GM12878 (cell line): ENCODE measurements around the gene DNAJC5. TPM values are rescaled to one million over a fixed set of nuclear protein-coding genes. Genes with fewer than 3 reads are reported as not detected.

Experiments
- ATF7 ChIP-seq: fragments of 450-650 bp; IDR thresholded peaks from 2 replicates; pipeline ENCODE4 v1.6.1; 2016; ENCODE audit warnings: low read depth, mild to moderate bottlenecking
- BHLHE40 ChIP-seq, 2 experiments: fragments of 450-650 bp in 1 of 2; IDR thresholded peaks; 2 replicates each; pipeline ENCODE4 v1.6.1; 2011 to 2017; ENCODE audit warnings: low read depth in 2 of 2, borderline replicate concordance in 1 of 2, improper control_type of control experiment in 1 of 2, low read length in 1 of 2, mild to moderate bottlenecking in 1 of 2
- CEBPB ChIP-seq, 2 experiments: fragments of 150-350 bp in 1 of 2; IDR thresholded peaks; 2 replicates each; pipeline ENCODE4 v1.6.1; 2012 to 2014; ENCODE audit warnings: low read depth in 2 of 2, low read length in 2 of 2, borderline replicate concordance in 1 of 2, inconsistent platforms in 1 of 2
- E4F1 ChIP-seq: fragments of 450-650 bp; IDR thresholded peaks from 2 replicates; pipeline ENCODE4 v1.6.1; 2018; ENCODE audit warnings: borderline replicate concordance, mild to moderate bottlenecking; ENCODE audit not compliant: partially characterized antibody
- ELK1 ChIP-seq: IDR thresholded peaks from 2 replicates; pipeline ENCODE4 v1.6.1; 2012; ENCODE audit warnings: low read depth, low read length, improper control_type of control experiment
- FOXK2 ChIP-seq: fragments of 450-650 bp; IDR thresholded peaks from 2 replicates; pipeline ENCODE4 v1.6.1; 2017; ENCODE audit warnings: mild to moderate bottlenecking, moderate library complexity
- GATAD2B ChIP-seq: fragments of 450-650 bp; conservative IDR thresholded peaks from 2 replicates; pipeline ENCODE4 v1.6.1; 2017; ENCODE audit warnings: low read depth, mild to moderate bottlenecking, moderate library complexity
- IKZF1 ChIP-seq: fragments of 450-650 bp; conservative IDR thresholded peaks from 2 replicates; pipeline ENCODE4 v1.6.1; 2017; ENCODE audit warnings: antibody characterized with exemption, mild to moderate bottlenecking
- KDM1A ChIP-seq: fragments of 200-600 bp; sonication (generic); IDR thresholded peaks from 2 replicates; pipeline ENCODE4 v1.6.1; 2016; ENCODE audit warnings: borderline replicate concordance
- MTA2 ChIP-seq: fragments of 450-650 bp; IDR thresholded peaks from 2 replicates; pipeline ENCODE4 v1.6.1; 2016; ENCODE audit warnings: low read depth, mild to moderate bottlenecking, moderate library complexity
- MYC ChIP-seq: IDR thresholded peaks from 2 replicates; pipeline ENCODE4 v1.6.1; 2011; ENCODE audit warnings: mild to moderate bottlenecking, low read length, moderate library complexity, inconsistent platforms; ENCODE audit not compliant: insufficient read depth, insufficient replicate concordance, insufficient read length, severe bottlenecking
- PBX3 ChIP-seq: IDR thresholded peaks from 2 replicates; pipeline ENCODE4 v1.6.1; 2011; ENCODE audit warnings: mild to moderate bottlenecking, low read depth, low read length, moderate library complexity; ENCODE audit not compliant: insufficient replicate concordance
- PKNOX1 ChIP-seq: fragments of 450-650 bp; IDR thresholded peaks from 2 replicates; pipeline ENCODE4 v1.6.1; 2016; ENCODE audit warnings: mild to moderate bottlenecking
- RCOR1 ChIP-seq: conservative IDR thresholded peaks from 2 replicates; pipeline ENCODE4 v1.6.1; 2012; ENCODE audit warnings: low read depth, low read length, improper control_type of control experiment
- SMARCA5 ChIP-seq: fragments of 450-650 bp; IDR thresholded peaks from 2 replicates; pipeline ENCODE4 v1.6.1; 2017; ENCODE audit warnings: mild to moderate bottlenecking
- SMC3 ChIP-seq: IDR thresholded peaks from 2 replicates; pipeline ENCODE4 v1.6.1; 2011; ENCODE audit warnings: low read length, improper control_type of control experiment, borderline replicate concordance
- SP1 ChIP-seq: IDR thresholded peaks from one replicate; pipeline ENCODE4 v1.6.1; 2011; ENCODE audit warnings: low read depth, low read length
- SREBF1 ChIP-seq: IDR thresholded peaks from 2 replicates; pipeline ENCODE4 v1.6.1; 2012; ENCODE audit warnings: mild to moderate bottlenecking, low read length
- TCF12 ChIP-seq: IDR thresholded peaks from 2 replicates; pipeline ENCODE4 v1.6.1; 2011; ENCODE audit warnings: low read depth, mild to moderate bottlenecking, low read length
- TCF3 ChIP-seq: IDR thresholded peaks from 2 replicates; pipeline ENCODE4 v1.6.1; 2012; ENCODE audit warnings: low read depth, mild to moderate bottlenecking, low read length, borderline replicate concordance; ENCODE audit not compliant: insufficient read depth
- polyA plus RNA-seq, 11 experiments: library from polyadenylated mRNA; depleted of rRNA in 4 of 11; unstranded in 6 of 11; stranded (reverse) in 5 of 11; fragments of >200 nt; fragmentation: Nextera tagmentation in 4 of 11; fragmentation: Illumina TruSeq in 1 of 11; extraction: Ambion mirVana in 4 of 11; extraction: Trizol in 1 of 11; gene quantifications; 1 replicate in 1 of 11; 2 replicates in 10 of 11; pipeline versions ENCODE4 v1.2.1 to v1.2.3, GENCODE V29; 2011 to 2016; ENCODE audit warnings: inconsistent platforms in 2 of 11, missing spikeins in 2 of 11, low read depth in 1 of 11
- total RNA-seq, 4 experiments: library from RNA; depleted of rRNA in 3 of 4; stranded (reverse); fragments of >200 nt in 3 of 4; fragmentation: Illumina TruSeq in 1 of 4; extraction: Trizol in 1 of 4; gene quantifications; 2 replicates each; pipeline versions ENCODE4 v1.2.1 to v1.2.3, GENCODE V29; 2013 to 2021

Gene DNAJC5
- total and polyA plus RNA-seq, 10 of the 15 experiments (the other 5 are each of a cell fraction or from before 2014, with no cell fraction given): 0.69 to 36.8 (median 17.0) TPM

GRCh38 chr20:63980806-63981728 lies 86.1 kb downstream of the DNAJC5 start, which contains the start of gene PRPF6 (continued):
- TF ChIP-seq ATF7 (0 out of 2 replicates have a peak, but pooled peaks have one; percentile 14), BHLHE40 (IDR thresholded peaks at IDR 0.05; ENCODE audit: borderline replicate concordance in 1 of 2, low read depth in 2 of 2, low read length in 1 of 2) (peak; percentile 79 to 88), MYC (peak; percentile 90), GATAD2B (peak; percentile 63; the same call in 1 of the 2 replicates), PKNOX1 (peak; percentile 61), SREBF1 (peak; percentile 67; the same call in 1 of the 2 replicates), CEBPB (IDR thresholded peaks at IDR 0.05; ENCODE audit: borderline replicate concordance in 1 of 2, low read depth in 2 of 2, low read length in 2 of 2) (no peak), FOXK2 (peak; percentile 35; the same call in 1 of the 2 replicates), TCF12 (peak; percentile 61), SP1 (peak; percentile 67), SMC3 (peak; percentile 67; the same call in 1 of the 2 replicates), IKZF1 (peak; percentile 94), RCOR1 (peak; percentile 68; the same call in 1 of the 2 replicates), TCF3 (0 out of 2 replicates have a peak, but pooled peaks have one; percentile 37), SMARCA5 (peak; percentile 46; the same call in 1 of the 2 replicates), E4F1 (peak; percentile 76), KDM1A (no peak), MTA2 (peak; percentile 78), PBX3 (peak; percentile 19), ELK1 (peak; percentile 90)
